ENCODE data around the gene KCNG2.
"Not testable (repeated sequence)": the region's sequence is repeated elsewhere in the genome, so short reads cannot be mapped to it uniquely, and the experiment has no call there.

The KCNG2 gene, protein sequence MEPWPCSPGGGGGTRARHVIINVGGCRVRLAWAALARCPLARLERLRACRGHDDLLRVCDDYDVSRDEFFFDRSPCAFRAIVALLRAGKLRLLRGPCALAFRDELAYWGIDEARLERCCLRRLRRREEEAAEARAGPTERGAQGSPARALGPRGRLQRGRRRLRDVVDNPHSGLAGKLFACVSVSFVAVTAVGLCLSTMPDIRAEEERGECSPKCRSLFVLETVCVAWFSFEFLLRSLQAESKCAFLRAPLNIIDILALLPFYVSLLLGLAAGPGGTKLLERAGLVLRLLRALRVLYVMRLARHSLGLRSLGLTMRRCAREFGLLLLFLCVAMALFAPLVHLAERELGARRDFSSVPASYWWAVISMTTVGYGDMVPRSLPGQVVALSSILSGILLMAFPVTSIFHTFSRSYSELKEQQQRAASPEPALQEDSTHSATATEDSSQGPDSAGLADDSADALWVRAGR
- 0 to 0.12 (median 0) reads per million in 9 experiments for total RNA-seq

DNA sequence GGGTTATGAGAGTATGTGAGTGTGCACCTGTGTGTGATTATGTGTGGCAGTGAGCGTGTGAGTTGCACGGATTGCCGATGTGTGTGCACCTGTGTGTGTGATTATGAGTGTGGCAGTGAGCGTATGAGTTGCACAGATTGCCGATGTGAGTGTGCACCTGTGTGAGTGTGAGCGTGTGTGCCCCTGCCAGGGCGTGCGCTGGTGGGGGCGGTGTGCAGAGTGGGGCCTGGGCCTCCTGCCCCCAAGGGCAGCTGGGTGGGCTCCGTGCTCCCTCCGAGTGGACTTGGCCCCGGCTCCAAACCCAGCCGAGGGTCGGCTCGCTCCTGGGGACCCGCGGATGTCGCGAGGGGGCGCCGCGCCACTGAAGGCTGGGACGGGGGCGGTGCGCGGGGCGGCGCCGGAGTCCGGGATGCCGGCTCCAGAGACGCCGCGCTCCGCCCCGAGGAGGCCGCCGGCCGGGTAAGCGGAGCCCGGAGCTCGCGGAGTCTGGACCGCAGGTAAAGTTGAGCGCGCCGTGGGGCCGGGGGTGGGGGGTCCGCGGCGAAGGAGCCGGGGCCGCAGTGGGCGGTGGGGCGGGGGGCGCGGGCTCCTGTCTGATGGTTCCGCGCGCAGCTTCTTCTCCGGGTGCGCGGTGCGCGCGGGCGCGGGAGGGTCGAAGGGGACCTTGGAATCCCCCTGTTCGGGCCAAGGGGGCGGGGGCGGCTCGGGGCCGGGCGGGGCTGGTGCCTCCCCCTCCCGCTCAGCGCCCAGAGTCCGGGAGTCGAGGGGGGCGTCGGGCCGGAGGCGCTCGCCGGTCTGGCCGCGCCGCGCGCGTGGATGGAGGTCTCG, at the start of gene KCNG2:
TSS of gene KCNG2 (plus strand) at position 421 of the 828 bp plus-strand sequence. CDS start 65,730 bp downstream, outside the sequence.
- no peak for ATAC-seq (replicated peaks)
- no peak for DNase-seq
- peaks cover 41 to 55% of the 10 kb centered on the region in 2 donors for H3K27me3 Mint-ChIP-seq
- H3K36me3 Mint-ChIP-seq (ENCODE audit: insufficient read depth), result no peaks in the 10 kb centered on the region
- peak within 1 kb of the TSS; percentile 11 to 35 for H3K4me3 Mint-ChIP-seq
- no peak within 1 kb of the TSS for H3K27ac Mint-ChIP-seq
- H3K4me1 Mint-ChIP-seq (ENCODE audit: low read depth in 2 of 2), result peaks cover 6 to 13% of the 10 kb centered on the region in 2 donors
- no peaks in the 10 kb centered on the region for H3K9me3 Mint-ChIP-seq

DNA sequence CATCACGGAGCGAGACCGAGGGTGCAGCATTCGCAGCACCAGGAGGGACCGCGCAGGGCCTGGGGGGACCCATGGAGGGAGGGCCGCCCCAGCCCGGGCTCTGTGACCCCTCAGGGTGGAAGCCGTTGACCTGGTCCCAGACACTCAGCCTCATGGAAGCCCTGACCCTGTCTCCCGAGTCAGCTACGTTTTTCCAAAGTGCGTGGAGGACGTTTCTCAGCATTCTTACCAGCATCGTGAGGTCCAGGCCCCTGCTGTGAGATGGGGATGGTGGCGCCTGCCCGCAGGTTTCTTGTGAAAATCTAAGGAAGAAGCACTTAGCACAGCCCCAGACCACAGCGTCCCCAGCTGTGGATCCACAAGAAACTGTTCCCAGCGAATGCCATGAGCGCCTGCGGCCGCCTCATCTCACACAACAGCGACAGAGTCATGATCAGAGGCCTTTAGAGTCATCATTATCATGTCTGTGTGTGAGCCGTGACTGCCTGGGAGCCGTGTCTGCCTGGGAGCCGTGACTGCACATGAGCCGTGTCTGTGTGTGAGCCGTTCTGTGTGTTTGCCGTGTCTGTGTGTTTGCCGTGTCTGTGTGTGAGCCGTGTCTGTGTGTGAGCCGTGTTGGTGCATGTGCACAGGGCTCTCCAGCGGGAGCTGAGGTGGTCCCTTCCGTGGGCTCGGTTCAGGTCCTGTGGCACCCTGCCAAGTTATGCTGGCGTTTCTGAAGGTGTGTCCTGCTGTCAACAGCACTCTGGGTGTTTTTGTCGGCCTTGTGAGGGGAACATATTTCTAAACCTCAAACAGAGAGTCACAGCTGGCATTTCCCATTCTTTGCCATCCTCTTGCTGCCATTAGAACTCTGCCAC, 49.2 kb upstream of the KCNG2 start:
- ATAC-seq (replicated peaks) (no peak), DNase-seq (no peak)
- Mint-ChIP-seq H3K27me3 (no peaks in the 10 kb centered on the region), H3K4me1 (ENCODE audit: low read depth in 2 of 2) (peaks cover 4% of the 10 kb centered on the region in 2 donors), H3K9me3 (peaks cover 0 to 7% of the 10 kb centered on the region in 2 donors), H3K36me3 (ENCODE audit: insufficient read depth) (peaks cover 52% of the 10 kb centered on the region), H3K4me3 (no peak overlapping the region), H3K27ac (no peak overlapping the region)

DNA sequence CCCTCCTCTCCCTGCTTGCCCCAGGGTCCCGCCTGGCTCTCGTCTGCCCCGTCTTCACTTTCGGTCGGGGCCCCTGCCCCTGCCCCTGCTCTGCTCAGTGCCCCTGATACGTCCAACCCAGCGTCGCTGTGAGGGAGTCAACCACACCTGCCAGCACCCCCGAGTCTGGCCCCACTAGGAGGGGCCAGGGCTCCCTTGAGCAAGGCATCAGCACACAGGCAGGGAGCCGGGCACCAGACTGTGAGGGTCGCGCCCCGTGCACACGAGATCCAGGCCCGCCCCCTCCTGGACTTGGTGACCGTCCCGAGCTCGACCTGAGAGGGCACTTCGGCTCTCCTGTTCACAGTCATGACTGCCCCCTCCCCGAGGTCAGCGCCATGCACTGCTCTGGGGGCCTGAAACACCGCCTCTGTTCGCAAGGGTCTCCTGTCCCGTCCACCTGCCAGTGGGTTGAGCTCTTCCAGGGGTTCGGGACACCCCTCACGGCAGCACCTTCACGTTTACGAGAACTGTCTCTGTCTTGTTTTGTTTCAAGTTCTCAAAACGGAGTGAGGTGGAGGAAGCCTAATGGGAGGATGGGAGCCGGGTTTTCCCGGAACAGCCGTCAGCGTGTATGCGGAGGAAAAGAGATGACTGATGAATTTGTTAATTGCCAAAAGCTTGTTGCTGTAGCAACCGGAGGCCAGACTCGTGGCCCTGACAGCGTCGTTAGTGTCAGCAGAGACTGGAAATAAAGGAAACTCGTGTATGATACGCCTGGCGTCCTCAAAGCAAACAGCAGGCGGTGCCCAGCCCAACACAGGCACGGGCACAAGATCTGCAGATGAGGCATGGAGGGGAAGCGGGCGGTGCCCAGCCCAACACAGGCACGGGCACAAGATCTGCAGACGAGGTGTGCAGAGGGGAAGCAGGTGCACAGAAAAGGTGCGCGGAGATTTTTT, 48.2 kb upstream of the KCNG2 start:
- H3K36me3 Mint-ChIP-seq (ENCODE audit: insufficient read depth), result peaks cover 55% of the 10 kb centered on the region
- H3K4me3 Mint-ChIP-seq, result no peak overlapping the region
- peak overlapping the region in 1 of 2 donors; percentile 72 for H3K27ac Mint-ChIP-seq
- H3K27me3 Mint-ChIP-seq, result no peaks in the 10 kb centered on the region
- H3K4me1 Mint-ChIP-seq (ENCODE audit: low read depth in 2 of 2), result peaks cover 2 to 4% of the 10 kb centered on the region in 2 donors
- peaks cover 0 to 3% of the 10 kb centered on the region in 2 donors for H3K9me3 Mint-ChIP-seq
- DNase-seq (no peak), ATAC-seq (replicated peaks) (no peak)

DNA sequence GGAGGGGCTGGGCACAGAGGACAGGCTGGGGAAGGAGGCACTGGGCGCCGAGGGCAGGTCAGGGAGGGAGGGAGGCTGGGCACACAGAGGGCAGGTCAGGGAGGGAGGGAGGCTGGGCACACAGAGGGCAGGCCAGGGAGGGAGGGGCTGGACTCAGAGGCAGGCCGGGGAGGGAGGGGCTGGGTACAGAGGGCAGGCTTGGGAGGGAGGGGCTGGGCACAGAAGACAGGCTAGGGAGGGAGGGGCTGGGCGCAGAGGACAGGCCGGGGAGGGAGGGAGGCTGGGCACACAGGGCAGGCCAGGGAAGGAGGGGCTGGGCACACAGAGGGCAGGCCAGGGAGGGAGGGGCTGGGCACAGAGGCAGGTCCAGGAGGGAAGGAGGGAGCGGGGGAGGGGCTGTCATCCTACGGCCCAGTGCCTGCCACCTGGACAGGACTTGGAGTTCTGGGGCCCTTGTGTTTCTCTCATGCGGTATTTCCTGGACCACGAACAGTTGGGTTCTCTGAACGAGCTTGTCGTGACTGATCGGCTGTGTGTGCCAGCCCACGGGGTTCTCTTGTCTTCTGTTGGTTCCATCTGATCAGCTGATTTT, 46.7 kb upstream of the KCNG2 start:
- H3K9me3 Mint-ChIP-seq, result no peaks in the 10 kb centered on the region
- DNase-seq (no peak), ATAC-seq (replicated peaks) (no peak)
- H3K27ac Mint-ChIP-seq, result no peak overlapping the region
- no peak overlapping the region for H3K4me3 Mint-ChIP-seq
- no peaks in the 10 kb centered on the region for H3K27me3 Mint-ChIP-seq
- peaks cover 61% of the 10 kb centered on the region for H3K36me3 Mint-ChIP-seq (ENCODE audit: insufficient read depth)
- peaks cover 2 to 4% of the 10 kb centered on the region in 2 donors for H3K4me1 Mint-ChIP-seq (ENCODE audit: low read depth in 2 of 2)

DNA sequence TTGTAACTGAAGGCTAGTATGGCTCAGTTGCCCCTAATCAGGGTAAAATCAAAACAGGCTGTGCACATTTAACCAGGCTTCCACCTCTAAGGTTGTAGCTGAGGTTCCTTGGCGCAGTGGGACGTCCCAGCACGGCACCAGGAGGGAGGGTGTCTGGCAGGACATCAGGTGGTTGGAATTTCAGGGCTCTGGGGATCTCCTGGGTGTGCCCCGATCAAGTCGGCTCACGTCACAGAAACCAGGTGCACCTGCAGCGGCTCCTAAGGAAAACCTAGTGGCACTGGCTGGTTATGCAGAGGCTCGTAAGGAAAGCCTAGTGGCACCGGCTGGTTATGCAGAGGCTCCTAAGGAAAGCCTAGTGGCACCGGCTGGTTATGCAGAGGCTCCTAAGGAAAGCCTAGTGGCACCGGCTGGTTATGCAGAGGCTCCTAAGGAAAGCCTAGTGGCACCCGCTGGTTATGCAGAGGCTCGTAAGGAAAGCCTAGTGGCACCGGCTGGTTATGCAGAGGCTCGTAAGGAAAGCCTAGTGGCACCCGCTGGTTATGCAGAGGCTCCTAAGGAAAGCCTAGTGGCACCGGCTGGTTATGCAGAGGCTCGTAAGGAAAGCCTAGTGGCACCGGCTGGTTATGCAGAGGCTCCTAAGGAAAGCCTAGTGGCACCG, 45.7 kb upstream of the KCNG2 start:
- not testable (repeated sequence) for ATAC-seq (replicated peaks); DNase-seq; H3K4me3 Mint-ChIP-seq; H3K27ac Mint-ChIP-seq; H3K27me3 Mint-ChIP-seq; H3K9me3 Mint-ChIP-seq; H3K4me1 Mint-ChIP-seq (ENCODE audit: low read depth in 2 of 2)
- peaks cover 61% of the 10 kb centered on the region for H3K36me3 Mint-ChIP-seq (ENCODE audit: insufficient read depth)

DNA sequence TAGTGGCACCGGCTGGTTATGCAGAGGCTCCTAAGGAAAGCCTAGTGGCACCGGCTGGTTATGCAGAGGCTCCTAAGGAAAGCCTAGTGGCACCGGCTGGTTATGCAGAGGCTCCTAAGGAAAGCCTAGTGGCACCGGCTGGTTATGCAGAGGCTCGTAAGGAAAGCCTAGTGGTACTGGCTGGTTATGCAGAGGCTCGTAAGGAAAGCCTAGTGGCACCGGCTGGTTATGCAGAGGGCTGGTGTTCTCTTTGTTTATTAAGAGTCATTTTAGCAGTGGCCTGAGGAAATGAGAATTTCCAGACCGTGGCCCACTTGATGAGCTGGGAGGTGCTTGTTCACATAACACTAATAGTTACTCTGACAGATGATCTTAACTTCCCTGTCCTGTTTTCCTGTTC, 44.8 kb upstream of the KCNG2 start:
- not testable (repeated sequence) for H3K27ac Mint-ChIP-seq; ATAC-seq (replicated peaks); H3K4me3 Mint-ChIP-seq; H3K9me3 Mint-ChIP-seq; H3K27me3 Mint-ChIP-seq; H3K4me1 Mint-ChIP-seq (ENCODE audit: low read depth in 2 of 2); DNase-seq
- peaks cover 53% of the 10 kb centered on the region for H3K36me3 Mint-ChIP-seq (ENCODE audit: insufficient read depth)

DNA sequence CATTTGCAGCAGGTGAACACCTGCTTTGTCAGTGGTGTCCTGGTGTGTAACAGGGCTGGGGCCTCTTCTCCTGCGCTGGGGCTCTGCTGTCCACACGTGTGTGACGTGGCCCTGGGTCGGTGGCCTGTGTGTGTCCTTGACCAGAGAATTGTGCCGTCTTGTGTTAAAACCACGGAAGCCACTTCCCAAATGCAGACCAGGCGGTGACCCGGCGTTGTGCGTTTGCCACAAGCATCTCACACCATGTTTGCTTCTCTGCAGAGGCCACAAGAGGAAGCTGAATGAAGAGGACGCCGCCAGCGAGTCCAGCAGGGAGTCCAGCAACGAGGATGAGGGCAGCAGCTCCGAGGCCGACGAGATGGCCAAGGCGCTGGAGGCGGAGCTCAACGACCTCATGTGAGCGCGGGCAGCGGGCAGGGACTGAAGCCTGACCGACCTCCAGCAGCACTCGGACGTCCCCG, 44.3 kb upstream of the KCNG2 start:
- Mint-ChIP-seq H3K4me3 (no peak overlapping the region), H3K9me3 (peaks cover 0 to 14% of the 10 kb centered on the region in 2 donors), H3K4me1 (ENCODE audit: low read depth in 2 of 2) (peaks cover 2 to 4% of the 10 kb centered on the region in 2 donors), H3K36me3 (ENCODE audit: insufficient read depth) (peaks cover 50% of the 10 kb centered on the region), H3K27me3 (no peaks in the 10 kb centered on the region), H3K27ac (no peak overlapping the region)
- DNase-seq (no peak), ATAC-seq (replicated peaks) (no peak)

DNA sequence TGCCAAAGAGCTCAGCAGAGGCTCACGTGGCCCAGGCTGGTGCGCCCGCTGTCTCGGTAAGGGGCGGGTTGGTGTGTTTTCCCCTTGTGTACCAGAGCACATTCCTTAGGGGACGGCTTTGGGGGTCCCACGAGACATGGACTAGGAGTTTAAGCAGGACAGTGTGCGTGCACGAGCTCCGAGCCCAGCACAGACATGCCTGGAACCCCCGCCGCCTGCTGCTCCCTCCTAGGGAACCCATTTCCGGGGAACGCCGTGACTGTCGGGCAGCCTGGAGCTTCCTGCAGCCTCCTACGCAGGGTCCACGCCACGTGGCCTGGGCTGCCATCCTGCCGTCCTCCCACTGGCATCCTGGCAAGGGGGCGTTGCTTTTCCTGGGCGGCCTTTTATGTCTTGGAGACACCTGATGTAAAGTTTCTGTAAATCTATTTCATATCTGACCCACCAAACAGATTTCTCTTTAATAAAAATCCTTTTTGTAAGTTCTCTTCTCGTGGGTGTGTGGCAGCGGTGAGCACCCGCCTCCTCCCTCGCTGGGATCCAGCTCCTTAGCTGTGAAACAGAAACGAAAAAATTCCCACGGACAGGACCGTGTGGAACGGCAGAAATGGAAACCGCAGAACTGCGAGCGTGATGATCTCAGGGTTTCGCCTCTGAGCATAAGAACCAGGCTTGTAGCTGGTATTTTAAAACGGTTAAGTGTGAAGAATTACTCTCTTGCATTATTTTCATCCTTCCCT, 43.5 kb upstream of the KCNG2 start:
- no peak for DNase-seq
- peaks cover 2 to 4% of the 10 kb centered on the region in 2 donors for H3K4me1 Mint-ChIP-seq (ENCODE audit: low read depth in 2 of 2)
- H3K9me3 Mint-ChIP-seq, result peaks cover 0 to 14% of the 10 kb centered on the region in 2 donors
- no peak for ATAC-seq (replicated peaks)
- H3K27me3 Mint-ChIP-seq, result no peaks in the 10 kb centered on the region
- no peak overlapping the region for H3K4me3 Mint-ChIP-seq
- peaks cover 48% of the 10 kb centered on the region for H3K36me3 Mint-ChIP-seq (ENCODE audit: insufficient read depth)
- no peak overlapping the region for H3K27ac Mint-ChIP-seq

DNA sequence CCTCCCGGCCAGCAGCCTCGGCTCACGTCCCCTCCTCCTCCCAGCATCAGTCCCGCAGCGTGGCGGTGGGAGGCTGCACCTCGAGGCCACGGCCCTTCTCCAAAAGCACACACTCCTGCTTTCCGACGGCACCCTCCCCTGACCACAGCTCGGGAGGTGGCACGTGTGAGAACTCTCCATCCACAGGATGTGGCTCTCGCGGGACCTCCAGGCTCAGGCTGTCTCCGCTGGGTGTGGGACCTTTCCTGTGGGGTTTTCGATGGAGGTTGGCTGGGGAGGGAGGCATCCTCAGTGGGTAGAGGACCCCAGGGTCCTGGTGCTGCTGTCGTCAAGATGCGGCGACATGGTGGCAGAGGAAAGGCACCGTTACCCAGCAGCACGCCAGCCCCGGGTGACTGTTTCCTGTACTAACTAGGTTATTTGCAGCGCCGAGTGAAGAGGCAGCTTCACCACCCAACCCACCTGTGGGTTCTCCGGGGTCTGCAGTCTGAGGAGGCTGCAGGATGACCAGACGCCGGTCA, 42.8 kb upstream of the KCNG2 start:
- DNase-seq (no peak), ATAC-seq (replicated peaks) (no peak)
- Mint-ChIP-seq H3K9me3 (peaks cover 0 to 14% of the 10 kb centered on the region in 2 donors), H3K27me3 (no peaks in the 10 kb centered on the region), H3K4me3 (no peak overlapping the region), H3K4me1 (ENCODE audit: low read depth in 2 of 2) (peaks cover 0 to 4% of the 10 kb centered on the region in 2 donors), H3K36me3 (ENCODE audit: insufficient read depth) (peaks cover 41% of the 10 kb centered on the region), H3K27ac (no peak overlapping the region)

DNA sequence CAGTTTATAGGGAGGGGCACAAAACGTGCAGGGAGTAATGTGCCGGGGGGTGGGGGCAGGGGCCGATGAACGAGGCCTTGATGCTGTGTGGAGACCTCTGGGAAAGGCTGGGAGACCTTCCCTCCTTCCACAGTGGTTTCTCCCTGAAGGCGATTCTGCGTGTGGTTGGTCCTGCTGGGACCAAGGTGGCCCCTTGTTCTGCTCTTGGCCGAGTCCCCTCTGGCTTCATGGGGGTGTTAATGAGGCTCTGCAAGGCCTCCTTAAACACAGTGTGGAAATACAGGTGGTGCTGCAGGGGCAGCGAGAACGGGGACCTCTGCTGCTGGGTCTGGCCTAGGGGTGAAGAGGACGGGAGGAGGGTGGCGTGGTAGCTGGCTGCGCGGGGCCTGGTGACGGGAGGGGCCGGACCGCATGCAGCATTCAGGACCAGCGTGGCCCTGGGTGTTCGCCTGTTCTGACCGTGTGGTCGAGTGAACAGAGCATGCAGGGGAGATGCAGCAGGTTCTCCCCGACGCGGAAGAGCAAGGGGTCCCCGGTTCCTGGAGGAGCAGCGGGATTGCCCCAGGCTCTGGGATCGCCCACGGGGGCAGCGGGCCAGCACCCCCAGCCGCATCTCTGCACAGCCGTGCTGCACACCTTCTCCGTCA, 42.1 kb upstream of the KCNG2 start:
- no peak overlapping the region for H3K27ac Mint-ChIP-seq
- no peak for DNase-seq
- no peaks in the 10 kb centered on the region for H3K27me3 Mint-ChIP-seq
- no peak overlapping the region for H3K4me3 Mint-ChIP-seq
- peaks cover 36% of the 10 kb centered on the region for H3K36me3 Mint-ChIP-seq (ENCODE audit: insufficient read depth)
- H3K9me3 Mint-ChIP-seq, result peaks cover 0 to 14% of the 10 kb centered on the region in 2 donors
- no peak for ATAC-seq (replicated peaks)
- H3K4me1 Mint-ChIP-seq (ENCODE audit: low read depth in 2 of 2), result peaks cover 0 to 4% of the 10 kb centered on the region in 2 donors

Measured in effector memory CD8-positive, alpha-beta T cell (primary cell).